Pons (tissue), 1 donor: ENCODE results near the gene KRTAP10-8.
"Not testable (repeated sequence)": the region's sequence is repeated elsewhere in the genome, so short reads cannot be mapped to it uniquely, and the experiment has no call there.

Experiments used
- DNase-seq: peaks from one replicate; pipeline ENCODE4 v3.0.0-alpha.2; 2016; ENCODE audit warnings: low spot score

The KRTAP10-8 gene

DNA sequence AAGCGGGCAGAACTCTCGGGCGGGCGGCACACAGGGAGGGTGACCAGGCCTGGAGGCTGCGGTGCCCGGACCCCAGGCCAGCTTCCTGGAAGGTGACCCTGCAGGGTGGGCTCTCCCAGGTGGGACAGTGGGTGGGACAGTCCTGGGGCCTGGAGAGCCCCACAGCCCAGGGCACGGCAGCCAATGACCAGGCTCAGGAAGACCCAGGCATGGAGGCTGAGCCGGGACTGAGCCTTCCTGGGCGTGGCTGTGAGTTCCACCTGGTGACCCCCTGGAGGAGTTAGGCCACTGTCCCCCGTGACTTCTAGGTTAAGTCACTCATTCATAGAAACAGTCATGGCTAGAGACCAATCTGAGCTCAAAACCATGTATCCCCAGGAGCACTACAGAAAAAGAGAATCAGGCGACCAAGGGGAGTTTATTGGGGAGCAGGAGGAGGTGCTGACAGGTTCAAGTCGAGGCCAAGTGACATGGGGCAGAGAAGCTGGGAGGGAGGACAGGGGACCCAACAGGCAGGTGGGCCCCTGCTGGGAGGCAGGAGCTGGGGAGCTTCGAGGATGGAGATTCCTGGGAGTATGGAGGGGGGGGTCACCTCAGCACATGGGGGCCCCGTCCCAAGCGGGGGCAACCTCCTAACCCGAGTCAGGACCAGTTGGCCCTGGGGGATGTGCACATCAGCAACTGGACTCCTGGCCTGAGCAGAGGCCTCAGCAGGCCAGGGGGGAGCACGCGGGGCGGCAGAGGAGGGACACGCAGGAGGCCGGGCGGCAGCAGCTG lies 32.6 kb upstream of the KRTAP10-8 start:
- no peak for DNase-seq

DNA sequence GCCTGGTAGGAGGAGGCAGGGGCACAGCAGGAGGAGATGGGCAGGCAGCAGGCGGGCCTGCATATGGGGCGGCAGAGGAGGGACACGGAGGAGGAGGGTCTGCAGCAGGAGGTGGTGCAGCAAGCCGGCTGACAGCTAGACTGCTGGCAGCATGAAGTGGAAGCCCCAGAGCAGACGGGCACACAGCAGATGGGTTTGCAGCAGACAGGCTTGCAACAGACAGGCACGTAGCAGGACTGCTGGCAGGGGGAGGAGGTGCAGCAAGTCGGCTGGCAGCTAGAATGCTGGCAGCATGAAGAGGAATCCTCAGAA lies 32.1 kb upstream of the KRTAP10-8 start:
- no peak for DNase-seq

DNA sequence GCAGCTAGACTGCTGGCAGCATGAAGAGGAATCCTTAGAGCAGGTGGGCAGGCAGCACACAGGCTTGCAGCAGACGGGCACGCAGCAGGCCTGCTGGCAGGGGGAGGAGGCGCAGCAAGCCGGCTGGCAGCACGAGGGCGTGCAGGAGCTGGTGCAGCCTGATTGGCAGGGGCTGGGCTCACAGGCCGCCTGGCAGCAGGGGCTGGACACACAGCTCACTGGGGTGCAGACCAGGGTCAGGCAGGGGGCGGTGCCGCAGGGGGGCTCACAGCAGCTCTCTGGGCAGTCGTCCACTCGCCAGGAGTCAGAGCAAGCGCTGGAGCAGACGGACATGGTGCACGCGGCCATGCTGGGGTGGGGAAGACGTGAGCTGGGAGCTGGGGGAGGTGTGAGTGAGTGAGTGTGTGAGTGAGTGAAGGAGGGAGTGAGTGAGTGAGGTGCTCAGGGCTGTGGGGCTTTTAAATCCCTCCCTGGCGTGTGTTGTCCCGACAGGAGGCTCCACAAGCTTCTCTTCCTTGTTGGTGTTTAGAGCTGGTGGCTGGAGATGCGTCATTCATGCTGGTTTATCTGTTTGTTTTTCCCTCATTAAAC lies 31.6 kb upstream of the KRTAP10-8 start, which contains the start of gene KRTAP10-5:
KRTAP10-5 (minus strand) TSS at position 374 of the 591 bp plus-strand sequence; CDS start at position 348, 26 bp downstream.
- not testable (repeated sequence) for DNase-seq

DNA sequence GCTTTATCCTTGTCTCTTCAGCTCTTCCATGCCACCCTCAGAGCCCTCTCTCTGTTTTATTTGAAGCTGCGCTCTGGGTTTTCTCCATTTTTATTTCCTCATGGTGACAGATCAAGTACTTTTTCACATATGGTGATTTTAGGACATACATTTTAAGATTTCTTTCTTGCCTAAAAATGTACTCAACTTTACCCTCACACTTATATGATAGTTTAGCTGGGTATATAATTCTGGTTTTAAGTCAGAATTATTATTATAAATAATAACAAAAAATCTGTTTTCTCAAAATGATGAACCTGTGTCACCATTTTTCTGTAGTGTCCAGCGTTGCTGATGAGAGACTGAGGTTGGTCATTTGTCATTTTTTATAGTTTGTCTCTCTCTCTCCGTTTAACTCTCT lies 30.7 kb upstream of the KRTAP10-8 start:
- DNase-seq, result no peak

DNA sequence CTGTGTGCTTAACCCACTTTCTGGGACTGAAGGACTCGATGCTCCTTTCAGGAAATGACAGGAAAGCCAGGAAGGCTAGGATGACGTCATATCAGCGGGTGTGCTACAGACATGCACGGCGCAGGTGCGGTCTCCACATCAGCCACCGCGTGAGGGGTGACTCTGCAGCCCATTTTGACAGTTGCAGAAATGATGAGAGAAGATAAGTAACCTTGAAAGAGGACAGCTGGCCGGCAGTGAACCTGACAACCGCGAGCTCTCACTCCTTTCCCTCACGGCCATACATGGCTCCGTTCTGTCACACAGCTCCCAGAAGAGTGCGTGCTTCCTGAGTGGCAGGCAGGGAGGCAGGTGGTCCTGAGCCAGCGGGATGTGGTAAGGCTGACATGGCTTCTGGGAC lies 29.8 kb upstream of the KRTAP10-8 start:
- DNase-seq, result no peak

DNA sequence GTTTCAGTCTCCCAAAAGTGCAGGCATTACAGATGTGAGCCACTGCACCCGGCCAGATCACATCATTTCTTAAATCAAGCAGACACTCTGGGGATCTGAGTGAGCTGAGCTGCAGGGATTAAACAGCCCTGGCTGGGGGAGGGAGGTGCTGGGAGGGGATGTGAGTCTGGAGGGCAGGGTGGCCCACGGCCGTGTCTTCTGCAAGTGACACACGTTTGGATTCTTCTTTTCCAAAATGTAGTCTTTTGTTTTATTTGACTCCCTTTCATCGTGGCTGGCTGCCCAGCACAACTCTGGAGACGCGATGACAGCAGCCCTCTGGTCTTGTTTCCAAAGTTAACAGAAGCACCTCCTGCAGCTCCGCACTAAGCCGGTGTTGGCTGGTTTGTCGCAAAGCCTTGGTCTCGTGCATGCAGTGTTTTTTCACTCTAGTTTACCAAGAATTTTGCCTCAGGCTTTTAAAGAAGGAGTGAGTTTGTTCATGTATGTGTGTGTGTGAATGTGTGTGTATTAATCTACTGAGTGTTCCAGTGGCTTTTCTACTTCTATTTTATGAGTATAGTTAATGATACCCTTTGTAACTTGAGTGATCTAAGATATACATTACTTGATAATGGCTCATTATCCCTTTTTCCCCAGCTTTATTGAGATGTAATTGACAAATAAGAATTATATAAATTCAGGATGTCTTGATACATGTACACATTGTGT lies 28.6 kb upstream of the KRTAP10-8 start:
- DNase-seq, result no peak

DNA sequence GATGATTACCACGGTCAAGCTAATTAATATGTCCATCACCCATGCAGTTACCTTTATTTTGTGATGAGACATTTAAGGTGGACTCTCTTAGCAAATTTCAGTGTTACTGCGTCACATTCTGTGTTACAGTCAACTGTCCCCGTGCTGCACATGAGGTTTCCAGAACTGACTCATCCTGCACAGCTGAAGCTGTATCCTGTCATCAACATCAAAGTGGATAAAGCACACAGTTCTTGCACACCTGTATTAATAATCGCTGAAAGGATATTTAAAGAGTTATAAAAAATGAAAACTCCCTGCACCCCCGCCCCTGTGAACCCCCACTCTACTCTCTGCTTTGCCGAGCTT lies 28.1 kb upstream of the KRTAP10-8 start:
- no peak for DNase-seq

DNA sequence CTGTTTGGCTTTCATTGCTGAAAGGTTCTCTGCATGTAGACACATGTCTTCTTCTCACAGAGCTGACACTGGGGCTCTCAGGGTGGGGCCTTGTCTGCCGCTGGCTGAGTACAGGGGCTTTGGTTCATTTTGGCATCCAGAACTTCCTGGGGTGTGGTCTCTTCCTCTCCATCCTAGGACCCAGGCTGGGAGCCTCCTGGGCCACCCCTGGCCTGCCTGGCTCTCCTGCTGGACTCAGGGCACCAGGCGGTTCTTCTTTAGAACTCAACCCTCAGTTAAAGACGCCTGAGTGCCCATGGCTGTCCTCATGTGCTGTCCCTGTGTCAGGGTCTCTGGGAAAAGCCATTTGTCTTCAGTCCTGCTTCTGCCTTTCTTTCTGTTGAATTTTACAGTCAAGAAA lies 26.0 kb upstream of the KRTAP10-8 start:
- no peak for DNase-seq

DNA sequence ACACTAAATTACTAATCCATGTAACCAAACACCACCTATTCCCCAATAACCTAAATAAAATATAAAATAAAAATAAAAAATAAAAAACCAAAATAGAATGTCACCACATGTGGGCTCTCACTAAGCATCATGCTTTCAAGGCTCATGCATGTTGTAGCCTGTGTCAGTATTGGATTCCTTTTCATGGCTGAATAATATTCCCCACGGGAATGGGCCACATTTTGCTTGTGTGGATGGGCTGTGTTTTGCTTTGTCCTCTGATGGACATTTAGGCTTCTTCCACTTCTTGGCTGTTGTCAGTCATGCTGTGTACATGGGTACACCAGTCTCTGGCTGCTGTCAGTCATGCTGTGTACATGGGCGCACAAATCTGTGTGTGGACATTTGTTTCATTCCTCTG lies 22.8 kb upstream of the KRTAP10-8 start:
- no peak for DNase-seq

DNA sequence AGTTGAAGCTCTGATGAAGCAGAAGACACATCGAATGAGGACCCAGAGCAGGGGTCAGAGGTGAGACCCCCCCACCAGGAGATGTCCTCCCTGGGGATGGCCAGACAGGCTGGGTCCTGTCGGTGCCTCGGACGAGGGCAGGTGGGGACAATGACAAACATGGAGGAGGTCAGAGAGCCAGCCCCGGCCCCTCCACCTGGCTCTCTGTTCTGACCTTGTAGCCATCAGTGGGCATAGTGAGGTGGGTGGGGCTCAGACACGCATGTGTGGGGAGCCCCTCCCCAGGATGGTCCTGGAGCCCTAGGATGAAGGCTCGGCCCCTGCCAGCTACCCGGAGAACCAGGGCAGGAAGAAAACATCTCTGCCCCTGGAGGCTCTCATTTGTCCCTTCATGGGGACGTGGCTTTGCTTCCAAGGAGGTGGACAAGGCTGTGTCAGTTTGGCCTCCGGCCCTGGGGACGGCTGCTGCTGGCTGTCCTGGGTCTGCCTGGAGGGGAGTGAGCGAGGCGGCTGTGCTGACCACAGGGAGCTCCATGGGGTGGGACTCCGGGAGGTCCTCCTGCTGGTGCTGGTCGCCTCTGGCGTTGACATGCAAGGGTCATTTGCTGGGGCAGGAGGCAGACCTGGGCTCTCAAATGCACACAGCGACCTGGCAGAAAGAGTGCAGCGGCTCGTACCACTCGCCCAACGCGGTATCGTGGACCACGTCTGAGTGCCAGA lies 22.1 kb upstream of the KRTAP10-8 start:
- DNase-seq, result no peak

DNA sequence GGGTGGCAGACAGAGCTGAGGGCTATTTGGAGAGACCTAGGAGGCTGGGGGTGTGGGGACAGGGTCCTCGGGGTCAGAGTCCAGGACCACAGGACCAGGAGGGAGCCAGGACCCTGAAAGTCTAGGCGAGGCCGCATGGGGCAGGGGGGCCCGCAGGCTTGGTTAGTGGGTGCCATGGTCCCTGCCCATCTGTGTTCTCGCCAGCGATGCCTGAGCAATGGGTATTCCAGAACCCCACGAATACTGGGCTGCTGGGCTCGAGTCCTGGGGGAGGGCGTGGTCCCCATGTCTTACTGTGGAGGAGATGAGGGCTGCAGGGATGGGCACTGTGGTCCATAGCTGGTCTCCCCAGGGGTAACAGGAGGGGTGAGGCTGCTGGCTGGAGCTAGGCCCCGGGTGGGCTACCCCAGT lies 21.6 kb upstream of the KRTAP10-8 start:
- no peak for DNase-seq

DNA sequence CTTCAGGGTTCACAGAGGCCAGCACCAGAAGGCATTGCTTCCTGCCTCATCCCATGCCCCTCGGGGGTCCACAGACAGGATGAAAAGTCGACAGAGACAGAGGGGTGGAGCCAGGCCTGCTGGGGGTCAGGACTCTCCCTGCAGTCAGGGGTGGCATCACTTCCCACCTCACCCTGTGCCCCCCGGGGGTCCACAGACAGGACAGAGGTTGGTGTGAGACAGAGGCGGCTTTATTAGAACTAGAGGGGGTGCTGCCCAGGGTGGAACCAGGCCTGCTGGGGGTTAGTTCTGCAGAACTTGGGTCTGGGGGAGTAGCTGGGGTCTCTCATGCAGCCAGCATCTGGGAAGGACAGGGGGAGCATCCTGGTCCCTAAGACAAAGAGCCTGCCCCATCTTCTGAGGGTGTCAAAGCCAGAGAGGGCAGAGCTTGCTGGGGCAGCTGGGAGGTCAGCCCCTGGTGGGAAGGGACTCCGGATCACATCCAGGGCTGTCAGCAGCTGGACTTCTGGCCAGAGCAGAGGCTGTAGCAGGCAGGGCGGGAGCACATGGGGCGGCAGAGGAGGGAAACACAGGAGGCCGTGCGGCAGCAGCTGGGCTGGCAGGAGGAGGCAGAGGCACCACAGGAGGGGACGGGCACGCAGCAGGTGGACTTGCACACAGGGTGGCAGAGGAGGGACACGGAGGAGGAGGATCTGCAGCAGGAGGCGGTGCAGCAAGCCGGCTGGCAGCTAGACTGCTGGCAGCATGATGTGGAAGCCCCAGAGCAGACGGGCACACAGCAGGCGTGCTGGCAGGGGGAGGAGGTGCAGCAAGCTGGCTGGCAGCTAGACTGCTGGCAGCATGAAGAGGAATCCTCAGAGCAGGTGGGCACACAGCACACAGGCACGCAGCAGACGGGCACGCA lies 20.7 kb upstream of the KRTAP10-8 start:
- not testable (repeated sequence) for DNase-seq

DNA sequence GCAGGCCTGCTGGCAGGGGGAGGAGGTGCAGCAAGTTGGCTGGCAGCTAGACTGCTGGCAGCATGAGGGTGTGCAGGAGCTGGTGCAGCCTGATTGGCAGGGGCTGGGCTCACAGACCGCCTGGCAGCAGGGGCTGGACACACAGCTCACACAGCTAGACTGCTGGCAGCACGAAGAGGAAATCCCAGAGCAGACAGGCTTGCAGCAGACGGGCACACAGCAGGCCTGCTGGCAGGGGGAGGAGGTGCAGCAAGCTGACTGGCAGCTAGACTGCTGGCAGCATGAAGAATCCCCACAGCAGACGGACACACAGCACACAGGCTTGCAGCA lies 20.1 kb upstream of the KRTAP10-8 start:
- DNase-seq, result not testable (repeated sequence)

DNA sequence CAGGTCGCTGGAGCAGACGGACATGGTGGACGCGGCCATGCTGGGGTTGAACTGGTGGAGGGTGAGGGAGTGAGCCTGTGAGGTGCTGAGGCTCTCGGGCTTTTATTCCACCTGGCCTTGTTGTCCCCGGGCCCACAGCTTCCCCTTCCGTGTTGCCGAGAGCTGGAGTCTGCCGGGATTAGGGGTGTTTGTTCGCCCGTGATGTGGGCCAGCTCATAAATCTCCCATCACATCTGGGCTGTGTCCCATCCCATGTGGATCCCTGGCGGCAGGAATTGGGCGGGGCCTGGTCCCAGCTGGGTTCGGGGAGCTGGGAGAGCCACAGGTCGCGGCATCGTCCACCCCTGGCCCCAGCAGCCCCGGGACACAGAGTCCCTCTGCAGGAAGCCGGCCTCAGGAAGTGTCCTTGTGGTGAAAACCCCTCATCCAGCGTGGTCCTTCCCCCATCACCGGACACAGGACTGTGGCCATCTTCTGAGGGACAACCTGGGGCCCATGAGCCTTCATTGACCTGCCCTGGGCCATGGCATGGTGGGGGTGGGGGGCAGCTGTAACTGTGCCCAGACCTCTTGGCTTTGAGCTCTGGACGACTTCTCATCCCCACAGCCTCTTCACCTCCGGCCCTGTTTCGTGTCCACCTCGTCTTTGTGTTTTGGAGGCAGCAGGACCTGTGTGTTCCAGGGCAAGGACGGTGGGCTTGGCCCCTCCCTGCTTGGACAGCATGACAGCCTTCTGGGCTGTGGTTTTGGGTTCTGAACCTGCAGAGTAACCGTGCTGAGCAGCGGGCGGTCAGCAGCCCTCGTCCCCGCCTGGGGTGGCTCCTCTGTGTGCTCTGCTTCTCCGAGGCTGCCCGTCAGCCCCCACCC lies 19.2 kb upstream of the KRTAP10-8 start, which contains the start of gene KRTAP10-6:
KRTAP10-6 (minus strand) TSS at position 60 of the 866 bp plus-strand sequence; CDS start at position 39, 21 bp downstream.
- DNase-seq, result no peak

DNA sequence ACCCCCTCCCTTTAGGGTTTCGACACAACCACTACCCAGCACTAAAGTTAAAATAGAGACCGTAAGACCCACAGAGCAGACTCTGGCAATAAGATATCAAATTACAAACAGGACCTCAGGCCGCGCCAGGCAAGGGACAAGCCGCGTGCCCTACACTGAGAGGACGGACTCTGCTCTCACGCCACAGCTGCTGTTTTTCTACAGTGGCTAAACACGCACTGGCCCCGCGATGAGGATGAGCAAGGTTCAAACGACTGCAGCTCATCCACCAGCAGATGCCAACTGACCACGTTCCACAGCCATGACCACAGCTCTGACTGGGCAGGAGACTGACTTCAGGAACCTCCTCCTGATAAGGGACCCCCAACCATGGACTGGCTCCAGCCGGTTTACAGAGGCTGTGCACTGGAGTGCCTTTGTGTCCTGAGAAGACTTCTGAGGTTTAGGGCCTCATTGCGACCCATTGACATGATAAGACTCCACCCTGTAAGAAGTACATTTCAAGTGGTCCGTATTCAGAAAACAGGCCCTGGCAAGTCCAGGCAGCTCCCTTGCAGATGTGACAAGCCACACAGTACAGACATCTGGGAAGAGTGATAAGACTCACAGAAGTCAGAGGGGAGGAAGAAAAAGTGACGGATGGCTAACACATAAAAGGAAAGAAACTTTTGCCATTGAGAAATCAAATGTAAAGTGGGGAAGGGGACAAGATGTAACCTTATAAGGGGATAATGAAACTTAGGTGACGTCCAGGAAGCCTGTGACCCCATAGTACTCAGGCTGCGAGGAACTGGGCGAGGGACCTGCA lies 18.1 kb upstream of the KRTAP10-8 start:
- no peak for DNase-seq

DNA sequence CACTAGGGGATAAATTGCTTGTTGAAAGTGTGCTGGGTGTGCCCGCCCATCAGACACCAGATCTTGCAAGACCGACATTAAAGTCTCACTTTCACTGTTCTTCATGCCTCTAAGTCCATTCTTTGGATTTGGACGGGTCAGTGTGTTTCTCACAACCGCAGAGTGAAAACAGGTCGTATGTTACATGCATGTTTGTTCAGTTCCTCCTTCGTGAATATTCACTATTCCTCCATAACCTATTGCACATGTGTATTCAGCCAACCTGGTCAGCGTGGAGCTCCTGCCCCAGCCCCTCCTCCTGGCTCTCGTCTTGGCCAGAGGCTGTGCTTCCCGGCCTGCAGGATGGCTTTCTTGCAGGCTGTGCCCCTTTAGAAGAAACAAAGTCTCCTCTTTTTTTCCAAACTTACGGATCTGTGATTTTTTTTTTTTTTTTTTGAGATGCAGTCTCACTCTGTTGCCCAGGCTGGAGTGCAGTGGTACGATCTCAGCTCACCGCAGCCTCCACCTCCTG lies 17.4 kb upstream of the KRTAP10-8 start:
- no peak for DNase-seq

DNA sequence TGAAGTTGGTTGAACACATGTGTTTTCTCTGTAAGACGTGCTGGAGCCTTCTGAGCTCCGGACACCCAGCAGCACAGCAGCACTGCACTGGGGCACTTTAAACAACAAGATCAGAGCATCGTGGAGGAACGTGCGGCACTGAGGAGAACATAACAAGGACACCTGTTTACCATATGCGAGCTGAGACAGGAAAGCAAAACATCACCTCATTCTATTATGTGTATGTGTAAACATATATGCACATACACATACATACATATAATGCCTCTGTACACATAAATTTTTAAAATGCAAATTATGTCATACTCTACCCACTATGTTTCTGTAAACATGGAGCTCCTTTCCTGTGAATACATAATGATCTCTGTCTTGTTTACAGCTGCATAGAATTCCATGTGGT lies 16.4 kb upstream of the KRTAP10-8 start:
- DNase-seq, result no peak

DNA sequence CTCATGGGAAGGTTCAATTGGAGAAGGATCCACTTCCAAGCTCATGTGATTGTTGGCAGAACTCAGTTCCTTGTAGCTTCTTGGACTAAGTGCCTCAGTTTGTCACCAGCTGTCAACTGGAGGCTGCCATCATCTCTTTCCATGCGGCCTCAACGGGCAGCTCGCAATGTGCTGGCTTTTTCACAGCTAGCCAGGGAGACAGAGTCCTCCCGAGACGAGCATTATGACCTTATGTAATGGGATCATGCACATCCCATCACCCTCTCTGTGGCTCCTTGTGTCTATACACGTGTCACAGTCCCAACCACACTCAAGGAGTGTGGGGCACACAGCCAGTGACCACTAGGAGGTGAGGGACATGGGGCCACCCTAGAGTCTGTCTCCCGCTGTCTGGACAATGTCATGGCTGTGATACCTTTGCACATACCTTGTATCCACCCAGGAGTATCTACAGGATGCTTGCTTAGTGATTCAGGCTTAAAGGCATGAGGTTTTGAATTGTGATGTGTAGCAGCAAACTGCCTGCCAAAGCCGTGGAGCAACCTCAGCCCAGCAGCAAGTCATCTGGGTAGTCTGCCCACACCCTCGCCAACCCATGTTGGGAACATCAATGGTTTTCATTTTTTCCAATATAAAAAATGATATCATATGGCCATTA lies 15.7 kb upstream of the KRTAP10-8 start:
- DNase-seq, result no peak

DNA sequence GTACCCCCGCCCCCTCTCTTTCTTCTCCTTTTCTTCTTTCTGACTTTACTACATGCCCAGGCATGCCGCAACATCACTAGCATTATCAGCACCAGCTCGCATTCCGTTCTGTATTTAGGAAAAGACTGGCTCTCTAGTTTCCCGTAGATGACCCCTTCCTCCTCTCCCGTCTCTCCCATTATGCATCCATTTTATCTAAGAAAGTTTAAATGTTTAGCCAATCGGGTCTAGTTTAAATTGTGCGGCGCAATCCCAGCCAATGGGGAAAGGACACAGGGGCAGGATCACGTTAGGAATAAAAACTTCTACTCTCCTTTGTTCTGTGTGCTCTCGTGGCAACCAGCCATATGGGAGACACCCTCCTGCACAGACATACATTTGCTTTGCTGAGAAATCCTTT lies 13.8 kb upstream of the KRTAP10-8 start:
- no peak for DNase-seq
